Dendritic cell treated with granulocyte-macrophage colony-stimulating factor and Interleukin-4, amounts not matched to agents 40 ng/mL and 50 ng/mL, for 4 days (primary cell): ENCODE measurements around the gene ACTL6B.
"Not testable (repeated sequence)": the region's sequence is repeated elsewhere in the genome, so short reads cannot be mapped to it uniquely, and the experiment has no call there.

Experiments
- H3K27ac Mint-ChIP-seq: one replicate; pipeline ENCODE4 v1.8.0; 2022; ENCODE audit warnings: mild to moderate bottlenecking, mixed read lengths
- H3K27me3 Mint-ChIP-seq: one replicate; pipeline ENCODE4 v1.8.0; 2022; ENCODE audit warnings: mild to moderate bottlenecking, mixed read lengths
- H3K36me3 Mint-ChIP-seq: one replicate; pipeline ENCODE4 v1.8.0; 2022; ENCODE audit warnings: low read depth, mixed read lengths
- H3K4me1 Mint-ChIP-seq: one replicate; pipeline ENCODE4 v1.8.0; 2022; ENCODE audit warnings: low read depth, mixed read lengths
- H3K4me3 Mint-ChIP-seq: one replicate; pipeline ENCODE4 v1.8.0; 2022; ENCODE audit warnings: mild to moderate bottlenecking, moderate library complexity, mixed read lengths
- H3K9me3 Mint-ChIP-seq: one replicate; pipeline ENCODE4 v1.8.0; 2022; ENCODE audit warnings: mixed read lengths
- intact Hi-C: fragments of 100-400 bp; cut with micrococcal nuclease; formaldehyde crosslinking; loops from one replicate; pipeline ENCODE4 v1.15.0; 2022

ACTL6B gene

GRCh38 chr7:100671353-100672327, 15.4 kb upstream of the ACTL6B start:
- intact Hi-C loops: loop anchor here (5.0 to 10.0 kb wide), 2 partner anchors 87 to 244 kb away; partner anchors contain the start of genes FBXO24, LRCH4, MEPCE and ZCWPW1
- peaks cover 18% of the 10 kb centered on the region for H3K4me1 Mint-ChIP-seq
- peaks cover 26% of the 10 kb centered on the region for H3K36me3 Mint-ChIP-seq
- no peak overlapping the region for H3K4me3 Mint-ChIP-seq
- H3K9me3 Mint-ChIP-seq: no peaks in the 10 kb centered on the region
- H3K27me3 Mint-ChIP-seq: peaks cover 18% of the 10 kb centered on the region
- H3K27ac Mint-ChIP-seq: no peak overlapping the region

- H3K9me3 Mint-ChIP-seq: no peaks in the 10 kb centered on the region
- H3K4me1 Mint-ChIP-seq: peaks cover 12% of the 10 kb centered on the region
- H3K27me3 Mint-ChIP-seq: peaks cover 23% of the 10 kb centered on the region
- intact Hi-C loops: loop anchor here (5.0 to 10.0 kb wide), 2 partner anchors 85 to 243 kb away; partner anchors contain the start of genes FBXO24, LRCH4, MEPCE and ZCWPW1
- H3K27ac Mint-ChIP-seq: no peak overlapping the region
- H3K36me3 Mint-ChIP-seq: peaks cover 16% of the 10 kb centered on the region
- H3K4me3 Mint-ChIP-seq: no peak overlapping the region
Observed at GRCh38 chr7:100670074-100670473, 13.8 kb upstream of the ACTL6B start.

GRCh38 chr7:100669106-100669505, 12.9 kb upstream of the ACTL6B start:
- intact Hi-C loops, H3K4me3 Mint-ChIP-seq, H3K9me3 Mint-ChIP-seq, H3K27ac Mint-ChIP-seq, H3K36me3 Mint-ChIP-seq: not testable (repeated sequence)
- Mint-ChIP-seq H3K4me1 (peaks cover 12% of the 10 kb centered on the region), H3K27me3 (peaks cover 27% of the 10 kb centered on the region)

GRCh38 chr7:100668069-100668449, 11.8 kb upstream of the ACTL6B start:
- H3K4me1 Mint-ChIP-seq: peaks cover 12% of the 10 kb centered on the region
- no peak overlapping the region for H3K4me3 Mint-ChIP-seq
- no peaks in the 10 kb centered on the region for H3K9me3 Mint-ChIP-seq
- H3K27me3 Mint-ChIP-seq: peaks cover 29% of the 10 kb centered on the region
- intact Hi-C loops: no loop called here
- no peak overlapping the region for H3K27ac Mint-ChIP-seq
- H3K36me3 Mint-ChIP-seq: no peaks in the 10 kb centered on the region

- H3K36me3 Mint-ChIP-seq: no peaks in the 10 kb centered on the region
- H3K27me3 Mint-ChIP-seq: peaks cover 30% of the 10 kb centered on the region
- H3K27ac Mint-ChIP-seq: no peak overlapping the region
- H3K4me1 Mint-ChIP-seq: peaks cover 12% of the 10 kb centered on the region
- no peak overlapping the region for H3K4me3 Mint-ChIP-seq
- no peaks in the 10 kb centered on the region for H3K9me3 Mint-ChIP-seq
- intact Hi-C loops: no loop called here
Observed at GRCh38 chr7:100667331-100668068, 11.3 kb upstream of the ACTL6B start.

- Mint-ChIP-seq H3K27me3 (peaks cover 37% of the 10 kb centered on the region), H3K4me3 (no peak overlapping the region), H3K27ac (no peak overlapping the region), H3K36me3 (no peaks in the 10 kb centered on the region), H3K4me1 (peaks cover 12% of the 10 kb centered on the region), H3K9me3 (no peaks in the 10 kb centered on the region)
- intact Hi-C loops: no loop called here
Observed at GRCh38 chr7:100665168-100665726, 9.0 kb upstream of the ACTL6B start.

- H3K9me3 Mint-ChIP-seq, H3K27ac Mint-ChIP-seq, H3K36me3 Mint-ChIP-seq, H3K4me1 Mint-ChIP-seq, H3K4me3 Mint-ChIP-seq, intact Hi-C loops: not testable (repeated sequence)
- H3K27me3 Mint-ChIP-seq: peaks cover 51% of the 10 kb centered on the region
Observed at GRCh38 chr7:100662194-100662776, 6.0 kb upstream of the ACTL6B start.

- H3K9me3 Mint-ChIP-seq: no peaks in the 10 kb centered on the region
- peaks cover 69% of the 10 kb centered on the region for H3K27me3 Mint-ChIP-seq
- intact Hi-C loops: no loop called here
- H3K36me3 Mint-ChIP-seq: no peaks in the 10 kb centered on the region
- no peak overlapping the region for H3K4me3 Mint-ChIP-seq
- peaks cover 5% of the 10 kb centered on the region for H3K4me1 Mint-ChIP-seq
- H3K27ac Mint-ChIP-seq: no peak overlapping the region
Observed at GRCh38 chr7:100654908-100655831, 1.1 kb downstream of the ACTL6B start.

GRCh38 chr7:100649826-100650565, 6.3 kb downstream of the ACTL6B start:
- no peak overlapping the region for H3K27ac Mint-ChIP-seq
- no peaks in the 10 kb centered on the region for H3K36me3 Mint-ChIP-seq
- H3K4me3 Mint-ChIP-seq: no peak overlapping the region
- peaks cover 59% of the 10 kb centered on the region for H3K27me3 Mint-ChIP-seq
- peaks cover 5% of the 10 kb centered on the region for H3K4me1 Mint-ChIP-seq
- no peaks in the 10 kb centered on the region for H3K9me3 Mint-ChIP-seq
- intact Hi-C loops: no loop called here

- Mint-ChIP-seq H3K4me1 (no peaks in the 10 kb centered on the region), H3K4me3 (no peak overlapping the region), H3K27me3 (peaks cover 41% of the 10 kb centered on the region), H3K9me3 (no peaks in the 10 kb centered on the region), H3K27ac (no peak overlapping the region), H3K36me3 (no peaks in the 10 kb centered on the region)
- intact Hi-C loops: no loop called here
Observed at GRCh38 chr7:100642534-100642907, 13.7 kb downstream of the ACTL6B start.

- H3K4me3 Mint-ChIP-seq: no peak overlapping the region
- no peak overlapping the region for H3K27ac Mint-ChIP-seq
- no peaks in the 10 kb centered on the region for H3K4me1 Mint-ChIP-seq
- intact Hi-C loops: no loop called here
- H3K27me3 Mint-ChIP-seq: peaks cover 37% of the 10 kb centered on the region
- no peaks in the 10 kb centered on the region for H3K36me3 Mint-ChIP-seq
- no peaks in the 10 kb centered on the region for H3K9me3 Mint-ChIP-seq
Observed at GRCh38 chr7:100641860-100642533, 14.3 kb downstream of the ACTL6B start.

GRCh38 chr7:100641463-100641859, 14.8 kb downstream of the ACTL6B start, which contains the start of gene TFR2:
TSS of gene TFR2 (minus strand) at chr7:100641552. CDS start at chr7:100641509, 43 bp downstream.
- H3K27me3 Mint-ChIP-seq: peaks cover 33% of the 10 kb centered on the region
- H3K4me1 Mint-ChIP-seq: no peaks in the 10 kb centered on the region
- no peaks in the 10 kb centered on the region for H3K9me3 Mint-ChIP-seq
- no peak within 1 kb of the TSS for H3K4me3 Mint-ChIP-seq
- H3K27ac Mint-ChIP-seq: no peak within 1 kb of the TSS
- intact Hi-C loops: no loop called here
- no peaks in the 10 kb centered on the region for H3K36me3 Mint-ChIP-seq
